HG02610 (cell line): ENCODE results near the gene FHL2.
"Not testable (repeated sequence)": the region's sequence is repeated elsewhere in the genome, so short reads cannot be mapped to it uniquely, and the experiment has no call there.

Source experiments
- ATAC-seq: cut with Tn5 transposase; IDR thresholded peaks from one replicate; pipeline ENCODE4 v1.9.1; 2021; ENCODE audit warnings: mild to moderate bottlenecking, moderate library complexity; ENCODE audit not compliant: unreplicated experiment

FHL2 gene

DNA sequence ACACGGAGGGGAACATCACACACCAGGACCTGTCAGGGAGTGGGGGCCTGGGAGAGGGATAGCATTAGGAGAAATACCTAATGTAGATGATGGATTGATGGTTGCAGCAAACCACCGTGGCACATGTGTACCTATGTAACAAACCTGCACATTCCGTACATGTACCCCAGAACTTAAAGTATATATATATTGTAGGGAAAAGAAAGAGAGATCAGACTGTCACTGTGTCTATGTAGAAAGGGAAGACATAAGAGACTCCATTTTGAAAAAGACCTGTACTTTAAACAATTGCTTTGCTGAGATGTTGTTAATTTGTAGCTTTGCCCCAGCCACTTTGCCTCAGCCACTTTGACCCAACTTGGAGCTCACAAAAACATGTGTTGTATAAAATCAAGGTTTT is 26.0 kb upstream of the FHL2 start:
- ATAC-seq: not testable (repeated sequence)

DNA sequence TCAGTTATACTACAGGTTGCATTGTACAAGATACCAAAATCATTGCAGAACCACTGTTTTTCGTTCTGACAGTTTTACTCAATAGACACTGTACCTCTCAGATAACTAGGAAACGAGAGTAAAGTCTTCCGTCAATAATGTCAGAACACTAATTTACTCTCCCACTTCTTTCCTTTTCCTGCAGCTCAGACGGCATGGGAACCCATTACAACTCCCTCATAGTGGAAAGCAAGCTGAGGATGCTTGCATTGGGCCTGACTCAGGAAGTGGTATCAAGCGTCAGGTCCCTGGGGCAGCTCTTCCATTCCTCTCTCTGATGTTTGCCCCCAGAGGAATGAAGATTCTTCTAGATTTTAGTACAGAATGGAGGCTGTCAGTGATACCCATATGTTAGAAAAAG is 23.9 kb upstream of the FHL2 start:
- no peak for ATAC-seq

DNA sequence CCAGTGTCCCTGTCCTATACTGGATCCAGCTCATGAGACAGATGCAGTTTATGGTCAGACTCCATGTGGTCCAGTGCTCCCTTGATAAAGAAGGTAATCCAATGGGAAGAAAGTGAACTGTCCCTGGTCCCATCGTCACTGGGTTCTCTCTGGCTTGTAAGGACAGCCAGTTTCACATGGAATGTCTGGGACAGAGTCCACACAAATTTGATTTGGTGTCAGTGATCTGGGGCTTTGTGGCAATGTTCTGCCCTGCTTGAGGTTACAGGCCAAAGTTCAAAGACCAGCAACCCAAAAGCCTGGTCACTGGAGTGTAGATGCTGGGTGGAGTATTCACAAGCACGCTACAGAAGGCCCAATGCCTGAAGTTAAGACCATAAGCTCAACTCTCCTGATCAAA is 22.2 kb upstream of the FHL2 start:
- no peak for ATAC-seq

DNA sequence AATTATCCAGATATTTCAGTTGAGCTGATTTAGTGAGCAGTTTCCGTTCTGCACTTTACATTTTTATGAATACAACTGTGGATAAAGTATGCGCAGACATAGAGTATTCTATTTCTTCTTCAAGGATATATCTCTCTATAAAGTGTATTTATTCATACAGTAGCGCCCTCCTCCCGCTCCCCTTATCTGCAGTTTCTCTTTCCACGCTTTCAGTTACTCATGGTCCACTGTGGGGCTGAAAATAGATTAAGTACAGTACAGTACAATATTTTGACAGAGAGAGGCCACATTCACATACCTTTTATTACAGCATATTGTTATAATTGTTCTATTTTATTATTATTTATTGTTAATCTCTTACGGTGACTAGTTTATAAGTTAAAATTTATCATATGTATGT is 19.7 kb upstream of the FHL2 start:
- no peak for ATAC-seq

DNA sequence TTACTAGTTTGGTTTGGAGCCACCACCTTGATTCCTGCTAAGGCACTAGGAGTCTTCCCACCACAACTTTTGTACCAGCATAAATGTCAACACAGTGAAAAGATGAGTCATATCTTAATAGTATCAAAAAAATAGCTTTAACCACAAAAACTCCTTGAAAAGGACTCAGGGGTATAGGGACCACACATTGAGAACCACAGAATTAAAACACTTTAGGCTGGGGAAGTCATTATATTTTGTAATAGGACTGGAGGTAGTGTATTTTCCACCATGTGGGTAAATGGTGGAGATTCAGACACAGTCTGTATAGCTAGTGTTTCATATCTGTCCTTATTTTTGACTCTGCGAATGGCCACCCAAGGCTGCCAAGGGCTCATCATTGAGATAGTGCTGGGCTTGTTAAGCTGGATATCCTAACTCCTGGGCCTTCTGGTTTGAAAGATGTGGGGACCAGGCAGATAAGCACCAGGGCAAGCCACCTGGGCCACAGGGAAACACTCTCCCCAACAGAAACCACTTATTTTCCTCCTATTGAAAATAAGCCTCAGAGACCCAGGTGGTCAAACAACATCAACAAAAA is 19.1 kb upstream of the FHL2 start:
- ATAC-seq: no peak

DNA sequence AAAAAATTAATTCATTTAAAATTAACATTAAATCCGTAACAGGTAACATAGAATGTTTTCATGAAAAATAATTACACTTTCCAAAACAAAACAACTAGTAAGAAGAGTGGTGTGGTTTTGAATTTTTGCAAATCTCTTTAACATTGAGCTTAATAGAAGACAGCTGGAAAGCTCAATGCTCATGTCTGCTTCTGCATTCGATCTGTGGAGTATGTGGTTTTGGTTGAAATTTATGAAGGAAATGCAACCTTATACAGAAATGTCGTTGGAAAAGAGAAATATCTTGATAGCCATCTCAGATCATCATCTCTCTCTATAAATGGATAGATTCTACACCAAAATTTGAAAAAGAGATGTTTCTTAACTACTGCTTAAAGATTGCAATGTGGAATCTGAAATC is 17.3 kb upstream of the FHL2 start:
- no peak for ATAC-seq

DNA sequence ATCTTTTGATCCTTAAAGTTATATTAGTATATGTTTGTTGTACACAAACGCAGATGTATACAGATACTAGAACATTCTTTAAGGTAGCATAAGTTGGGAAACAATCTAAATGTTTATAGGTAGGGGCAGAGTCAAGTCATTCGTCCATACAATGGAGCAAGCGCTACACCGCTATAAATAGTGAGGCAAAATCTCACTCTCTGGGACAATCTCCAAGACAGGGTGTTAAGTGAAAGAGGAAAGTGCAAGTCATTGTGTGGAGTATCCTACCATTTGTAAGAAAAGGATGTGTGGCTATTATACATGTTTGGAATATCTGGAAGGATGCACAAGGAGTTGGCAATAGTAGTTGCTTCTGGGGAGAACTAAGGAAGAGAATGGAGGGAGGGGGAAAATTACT is 16.2 kb upstream of the FHL2 start:
- no peak for ATAC-seq

DNA sequence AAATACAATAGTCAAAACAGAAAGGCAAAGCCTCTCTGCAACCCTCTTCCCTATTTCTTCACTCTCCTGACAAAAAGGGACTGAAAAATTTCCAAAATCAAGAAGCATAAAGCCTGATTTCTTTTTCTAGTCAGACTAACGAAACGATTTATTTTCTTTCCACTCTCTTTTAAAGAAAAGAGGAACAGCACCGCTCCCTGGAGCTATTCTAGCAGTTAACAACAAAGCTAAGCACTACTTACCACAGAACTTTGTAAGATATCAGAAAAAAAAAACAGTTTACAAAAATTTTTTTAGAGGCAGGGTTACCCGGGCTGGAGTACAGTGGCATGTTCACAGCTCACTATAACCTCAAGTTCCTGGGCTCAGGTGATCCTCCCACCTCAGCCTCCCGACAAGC is 14.4 kb upstream of the FHL2 start:
- ATAC-seq: no peak

DNA sequence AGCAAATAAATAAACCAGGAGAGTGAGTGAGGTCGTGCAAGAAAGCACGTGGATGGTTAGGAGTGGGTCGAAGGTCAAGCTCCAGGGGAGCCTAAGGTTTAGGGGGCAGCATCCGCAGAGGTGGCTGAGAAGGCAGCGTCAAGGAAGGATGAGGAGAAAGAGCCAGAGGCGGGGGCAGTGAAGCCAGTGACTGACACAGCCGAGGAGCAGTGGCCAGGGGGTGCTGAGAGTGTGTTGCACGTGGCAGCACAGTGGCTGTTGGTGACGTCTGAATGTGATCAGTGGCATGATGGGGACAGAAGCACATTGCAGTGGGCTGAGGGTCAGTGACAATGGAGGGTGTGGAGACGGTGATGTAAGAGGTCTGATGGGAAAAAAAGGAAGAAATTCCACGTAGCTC is 13.7 kb upstream of the FHL2 start:
- ATAC-seq: no peak

DNA sequence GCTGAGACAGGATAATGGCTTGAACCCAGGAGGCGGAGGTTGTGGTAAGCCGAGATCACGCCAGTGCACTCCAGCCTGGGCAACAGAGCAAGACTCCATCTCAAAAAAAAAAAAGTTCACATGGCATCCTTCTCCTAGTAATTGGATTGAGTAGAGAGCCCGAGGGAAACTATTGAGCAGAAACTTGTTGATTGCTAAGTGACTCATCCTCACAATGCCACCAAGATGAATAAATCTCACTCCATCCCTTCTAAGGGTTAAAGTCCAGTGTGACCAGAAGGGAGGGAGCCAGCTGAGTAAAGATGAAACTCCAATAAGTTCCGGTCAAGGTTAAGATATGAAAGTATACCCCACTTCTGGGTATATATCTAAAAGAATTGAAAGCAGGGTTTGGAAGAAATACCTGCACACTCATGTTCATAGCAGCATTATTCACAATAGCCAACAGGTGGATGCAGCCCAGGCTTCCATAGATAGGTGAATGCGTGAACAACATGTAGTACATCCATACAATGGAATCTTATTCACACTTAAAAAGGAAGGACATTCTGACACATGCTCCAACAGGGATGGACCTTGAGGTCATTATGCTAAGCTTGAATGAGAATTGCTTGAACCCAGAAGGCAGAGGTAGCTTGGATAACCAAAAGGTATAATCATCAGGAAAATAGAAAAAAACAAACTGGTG is 13.0 kb upstream of the FHL2 start:
- ATAC-seq: no peak

DNA sequence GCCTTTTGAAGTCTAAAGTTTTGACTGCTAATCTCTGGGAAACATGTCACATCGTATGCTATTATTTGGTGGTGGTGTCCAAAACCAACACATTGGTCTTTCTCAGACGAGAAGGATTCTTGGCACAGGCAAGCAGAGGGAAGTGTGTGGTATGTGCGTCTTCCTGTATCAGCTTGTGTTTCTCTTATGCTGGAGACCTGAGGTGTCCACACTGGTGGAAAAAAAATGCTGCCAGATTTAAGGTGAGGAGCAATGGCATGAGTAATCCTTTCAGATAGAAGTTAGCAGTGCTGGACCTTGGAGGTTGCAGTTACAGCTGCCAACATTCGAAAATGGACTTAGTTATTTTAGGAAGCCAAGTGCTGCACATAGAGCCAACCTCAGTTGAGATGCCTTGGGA is 11.7 kb upstream of the FHL2 start:
- ATAC-seq: no peak

DNA sequence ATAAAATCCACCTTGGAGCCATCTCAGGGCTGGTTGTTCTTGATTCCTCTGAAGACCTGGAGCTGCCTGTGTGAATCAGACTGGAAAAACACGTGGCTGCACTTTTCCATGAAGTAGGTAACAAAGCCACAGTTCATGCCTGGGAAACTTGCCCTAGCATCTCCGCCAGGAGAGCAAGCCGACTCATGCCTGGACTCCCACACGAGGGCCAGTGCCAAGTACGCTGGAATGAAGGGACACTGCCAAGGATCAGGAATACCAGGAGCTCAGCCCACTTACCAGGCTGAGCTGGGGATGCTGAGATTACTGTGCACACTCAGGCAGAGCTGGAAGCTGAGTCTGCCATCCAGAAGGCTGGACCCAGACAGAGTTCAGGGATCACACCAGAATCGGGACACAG is 10.9 kb upstream of the FHL2 start:
- ATAC-seq: no peak

DNA sequence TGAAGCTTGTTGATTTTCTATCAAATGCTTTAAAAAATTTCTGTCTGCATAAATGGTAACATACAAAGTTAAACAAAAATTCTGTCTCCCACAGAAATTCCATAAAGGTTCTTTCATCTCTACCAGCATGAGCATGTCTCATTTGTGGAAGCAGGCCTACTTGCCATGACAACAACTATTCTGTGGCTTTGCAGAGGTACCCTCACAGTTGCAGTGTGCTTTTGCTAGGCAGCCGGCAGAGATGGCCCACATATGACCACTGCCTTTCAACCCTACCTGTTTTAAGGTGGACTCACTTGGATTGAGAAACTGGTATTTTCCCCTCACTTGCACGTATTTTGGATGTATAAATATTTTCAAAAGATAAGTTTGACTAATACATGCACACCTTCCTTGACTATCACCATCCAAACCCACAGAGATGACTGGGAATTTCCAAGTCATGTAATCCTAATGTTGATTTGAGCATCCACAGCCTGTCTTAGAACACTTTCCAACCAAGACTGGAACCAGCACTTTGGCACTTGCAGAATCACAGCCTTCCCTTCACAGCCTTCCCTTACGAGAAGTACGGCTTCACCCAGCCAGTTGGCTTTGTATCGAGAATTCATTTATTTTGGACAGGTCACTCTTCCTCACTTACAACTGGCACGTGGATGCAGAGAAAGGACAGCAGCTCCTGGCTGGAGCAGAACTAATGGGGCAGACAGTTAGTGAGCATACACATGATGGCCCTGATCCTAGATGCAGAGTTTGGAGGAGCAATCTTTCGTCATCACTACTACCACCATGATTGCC is 9.3 kb upstream of the FHL2 start:
- no peak for ATAC-seq

DNA sequence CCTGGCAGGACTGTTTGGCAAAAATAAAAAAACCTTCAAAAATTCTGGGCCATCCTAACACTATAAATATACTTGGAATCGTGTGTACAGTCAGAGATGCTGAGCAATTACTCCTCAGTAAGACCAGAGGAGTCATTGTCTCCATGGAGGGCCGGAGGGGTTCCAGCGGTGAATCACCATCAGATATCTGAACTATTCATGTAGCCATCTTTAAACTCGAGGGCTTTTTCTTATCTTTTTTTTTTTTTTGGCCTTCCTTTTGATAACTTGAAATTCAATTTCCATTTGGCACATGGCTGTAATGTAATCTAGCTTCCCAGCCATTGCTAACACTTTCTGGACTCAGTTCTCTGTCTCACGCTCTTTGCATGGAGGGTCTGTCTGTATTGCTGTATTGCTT is 7.4 kb upstream of the FHL2 start:
- no peak for ATAC-seq

DNA sequence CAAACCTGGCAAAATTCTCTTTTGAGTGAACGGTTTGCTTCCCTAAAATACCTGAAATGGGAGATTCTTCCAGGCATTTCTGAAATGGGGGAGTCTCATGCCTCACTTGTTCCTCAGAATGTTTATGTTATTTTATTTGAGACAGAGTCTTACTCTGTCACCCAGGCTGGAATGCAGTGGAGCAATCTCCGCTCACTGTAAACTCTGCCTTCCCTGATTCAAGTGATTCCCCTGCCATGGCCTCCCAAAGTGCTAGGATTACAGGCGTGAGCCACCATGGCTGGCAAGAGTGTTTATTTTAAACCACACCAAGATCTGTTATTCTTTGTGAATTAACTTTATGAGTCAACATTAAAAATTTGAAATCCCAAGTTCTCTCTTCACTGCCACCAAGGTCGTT is 6.4 kb upstream of the FHL2 start:
- no peak for ATAC-seq

DNA sequence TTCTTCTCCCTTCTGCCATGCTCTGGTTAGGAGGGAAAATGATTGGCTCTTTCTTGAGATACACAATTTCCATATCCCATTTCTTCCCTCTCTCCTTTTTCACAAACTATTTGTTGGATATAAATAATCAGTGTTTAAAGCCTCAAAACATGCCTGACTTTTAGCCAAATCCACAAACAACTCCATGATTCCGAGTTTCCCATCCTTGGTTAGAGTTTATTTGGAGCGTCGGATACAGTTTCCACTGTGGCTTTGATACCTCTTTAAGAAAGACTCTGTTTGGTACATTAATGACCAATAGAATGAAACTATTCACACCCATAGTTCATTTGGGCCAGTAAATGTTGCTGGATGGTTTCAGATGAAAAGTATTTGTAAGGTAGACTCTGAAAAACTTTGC is 5.9 kb upstream of the FHL2 start:
- ATAC-seq: no peak

DNA sequence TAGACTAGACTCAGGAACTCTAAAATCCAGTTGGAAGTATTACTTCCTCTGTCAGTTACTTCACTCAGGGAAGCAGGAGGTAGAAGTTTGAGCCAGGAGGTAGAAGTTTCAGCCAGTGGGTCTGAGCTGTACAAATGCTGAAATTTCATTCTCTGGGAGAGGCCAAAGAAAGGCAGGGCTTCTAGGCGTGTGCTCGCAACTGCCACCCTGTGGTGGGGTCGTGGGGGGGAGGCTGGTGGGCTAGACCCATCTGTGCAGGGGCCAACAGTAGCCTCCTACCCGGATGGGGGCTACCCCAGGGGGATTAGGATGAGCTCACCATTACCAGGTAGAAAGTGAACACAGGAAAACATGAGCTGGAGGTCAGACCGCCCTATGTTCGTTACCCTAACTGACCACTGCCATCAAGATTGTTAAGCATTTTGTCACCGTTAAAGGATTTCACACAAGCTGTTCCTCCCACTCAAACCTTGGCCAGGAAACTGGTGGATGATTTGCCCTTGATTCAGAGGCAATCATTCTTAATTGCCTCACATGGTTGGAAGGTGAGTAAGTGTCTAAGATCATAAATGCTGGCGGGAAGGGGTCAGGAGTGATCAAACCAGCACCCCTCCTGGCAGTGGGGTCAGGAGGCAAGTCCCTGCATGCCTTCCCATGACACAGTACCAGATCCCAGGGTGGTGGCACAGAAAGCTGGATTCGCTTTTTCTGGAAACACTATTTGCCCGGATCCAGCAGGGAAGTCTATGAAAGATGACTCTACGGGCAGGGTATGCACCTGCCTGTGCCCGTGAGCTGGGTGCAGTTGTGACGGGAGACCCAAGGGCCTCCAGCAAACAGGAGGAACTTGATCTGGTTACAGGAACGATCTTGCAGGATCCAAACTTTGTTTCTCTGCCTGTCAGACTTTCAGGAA is 5.2 kb upstream of the FHL2 start:
- ATAC-seq: no peak

DNA sequence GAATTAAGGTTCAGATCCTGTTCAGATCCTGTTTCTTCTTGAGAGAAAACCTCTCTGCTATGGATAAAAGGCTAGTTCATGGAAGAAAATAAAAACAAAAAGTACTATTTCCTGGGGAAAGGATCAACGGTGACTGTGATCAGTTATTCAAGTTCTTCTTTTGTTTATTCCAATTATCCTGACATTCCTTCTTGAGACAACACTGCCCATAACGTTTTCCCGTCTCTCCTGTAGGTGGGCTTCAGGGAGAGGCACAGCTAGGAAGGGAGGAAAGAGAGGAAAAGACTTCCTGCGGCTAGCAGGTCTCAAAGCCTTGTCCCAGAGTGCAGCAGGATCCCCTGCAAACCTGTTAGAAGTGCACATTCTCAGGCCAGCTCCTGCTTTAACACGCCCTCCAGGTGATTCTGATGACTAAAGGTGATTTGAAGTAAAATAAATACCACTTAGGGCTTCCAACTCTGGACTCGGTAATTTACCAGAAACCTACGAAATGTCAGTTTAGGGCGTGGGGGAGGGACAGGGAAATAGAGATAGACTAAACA is 4.5 kb upstream of the FHL2 start:
- ATAC-seq: no peak

DNA sequence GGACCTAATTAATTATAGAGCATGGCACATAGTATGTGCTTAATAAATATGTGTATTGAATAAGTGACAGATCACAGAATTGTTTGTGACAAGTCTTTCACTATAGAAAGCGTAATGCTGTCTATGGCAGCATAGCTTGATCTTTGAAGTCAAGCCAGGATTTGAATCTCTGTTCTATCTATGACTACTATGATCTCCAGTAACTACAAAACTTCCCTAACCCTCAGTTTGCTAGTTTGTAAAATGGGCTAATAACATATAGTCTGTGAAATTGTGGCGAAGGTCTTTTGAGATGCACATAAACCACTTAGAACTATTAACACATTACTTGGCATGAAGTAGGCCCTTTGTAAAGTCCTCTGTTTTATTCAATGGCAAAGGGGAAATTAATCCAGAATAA is 4.0 kb upstream of the FHL2 start:
- ATAC-seq: no peak

DNA sequence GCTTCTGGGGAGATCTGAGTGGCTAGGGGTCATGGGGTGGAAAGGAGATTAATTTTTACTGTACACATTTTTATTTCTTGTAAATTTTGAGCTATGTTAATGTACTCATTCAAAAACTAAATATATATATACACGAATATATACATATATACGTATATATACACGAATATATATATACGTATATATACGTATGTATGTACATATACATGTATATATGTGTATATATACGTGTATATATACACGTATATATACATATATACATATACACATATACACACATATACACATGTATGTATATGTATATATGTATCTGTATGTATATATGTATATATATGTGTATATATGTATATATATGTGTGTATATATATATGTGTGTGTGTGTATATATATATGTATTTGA is 3.0 kb upstream of the FHL2 start:
- no peak for ATAC-seq

DNA sequence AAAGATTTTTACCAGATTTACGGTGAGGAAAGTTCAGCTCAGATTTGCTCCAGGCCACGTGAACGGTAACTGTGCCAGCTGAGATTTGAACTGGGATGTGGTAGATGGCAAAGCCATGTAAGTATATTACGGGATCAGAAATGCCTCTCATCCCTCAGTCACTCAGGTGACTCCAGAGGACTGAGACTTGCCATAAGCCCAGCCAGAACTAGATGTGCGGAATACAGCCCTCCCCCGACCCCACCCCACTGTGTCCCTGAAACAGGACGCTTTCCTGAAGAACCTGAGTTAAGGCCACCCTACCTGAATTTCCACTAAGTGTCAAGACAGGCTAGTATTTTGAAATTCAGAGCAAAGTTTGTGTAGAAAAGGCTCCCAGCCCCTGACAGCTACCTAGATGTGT is 1.3 kb upstream of the FHL2 start:
- ATAC-seq: no peak
